Neutrophil (primary cell): ENCODE data around the gene NRXN3.

Experiments used
- H3K27ac ChIP-seq: fragments of 200-600 bp; sonication (generic); 2 replicates; pipeline ENCODE4 v1.5.1; 2016; ENCODE audit warnings: mild to moderate bottlenecking, moderate library complexity
- H3K27me3 ChIP-seq: fragments of 200-600 bp; sonication (generic); 2 replicates; pipeline ENCODE4 v1.6.0; 2016; ENCODE audit warnings: mild to moderate bottlenecking
- H3K36me3 ChIP-seq: fragments of 200-600 bp; sonication (generic); 2 replicates; pipeline ENCODE4 v1.5.1; 2017
- H3K4me1 ChIP-seq, 2 experiments: fragments of 200-600 bp in 1 of 2; sonication (generic) in 1 of 2; 1 replicate in 1 of 2; 2 replicates in 1 of 2; pipeline versions ENCODE4 v1.5.1 to v1.6.1; 2013 to 2016; ENCODE audit warnings: low read depth in 1 of 2, low read length in 1 of 2, mild to moderate bottlenecking in 1 of 2, moderate library complexity in 1 of 2; ENCODE audit not compliant: control insufficient read depth in 1 of 2, insufficient read depth in 1 of 2
- H3K4me3 ChIP-seq, 2 experiments: fragments of 200-600 bp in 1 of 2; sonication (generic) in 1 of 2; 1 replicate in 1 of 2; 2 replicates in 1 of 2; pipeline ENCODE4 v1.5.1; 2013 to 2016; ENCODE audit warnings: low read depth in 1 of 2, low read length in 1 of 2, mild to moderate bottlenecking in 1 of 2, moderate library complexity in 1 of 2
- H3K9me3 ChIP-seq: fragments of 200-600 bp; sonication (generic); 2 replicates; pipeline ENCODE4 v1.5.1; 2016
- CTCF ChIP-seq: fragments of 200-600 bp; sonication (generic); IDR thresholded peaks from 2 replicates; pipeline ENCODE4 v1.5.1; 2016; ENCODE audit warnings: antibody characterized with exemption

The NRXN3 gene

GRCh38 chr14:78754059-78754458, 583.9 kb downstream of the NRXN3 start:
- Histone ChIP-seq H3K9me3 (no peaks in the 10 kb centered on the region), H3K4me1 (no peaks in the 10 kb centered on the region), H3K4me3 (no peak overlapping the region), H3K27ac (no peak overlapping the region), H3K27me3 (no peaks in the 10 kb centered on the region), H3K36me3 (no peaks in the 10 kb centered on the region)
- TF ChIP-seq CTCF = no peak

- no peaks in the 10 kb centered on the region for H3K36me3 ChIP-seq
- no peak for TF ChIP-seq CTCF
- H3K4me3 ChIP-seq = no peak overlapping the region
- H3K4me1 ChIP-seq = no peaks in the 10 kb centered on the region
- no peak overlapping the region for H3K27ac ChIP-seq
- no peaks in the 10 kb centered on the region for H3K9me3 ChIP-seq
- no peaks in the 10 kb centered on the region for H3K27me3 ChIP-seq
These were observed 588.2 kb downstream of the NRXN3 start for GRCh38 chr14:78758333-78758732.

GRCh38 chr14:78762331-78762730, 592.2 kb downstream of the NRXN3 start:
- Histone ChIP-seq H3K36me3 (no peaks in the 10 kb centered on the region), H3K27ac (no peak overlapping the region), H3K9me3 (no peaks in the 10 kb centered on the region), H3K27me3 (no peaks in the 10 kb centered on the region), H3K4me1 (no peaks in the 10 kb centered on the region), H3K4me3 (no peak overlapping the region)
- no peak for TF ChIP-seq CTCF

- Histone ChIP-seq H3K27ac (no peak overlapping the region), H3K9me3 (no peaks in the 10 kb centered on the region), H3K27me3 (no peaks in the 10 kb centered on the region)
These were observed 593.6 kb downstream of the NRXN3 start for GRCh38 chr14:78763746-78764145.

DNA sequence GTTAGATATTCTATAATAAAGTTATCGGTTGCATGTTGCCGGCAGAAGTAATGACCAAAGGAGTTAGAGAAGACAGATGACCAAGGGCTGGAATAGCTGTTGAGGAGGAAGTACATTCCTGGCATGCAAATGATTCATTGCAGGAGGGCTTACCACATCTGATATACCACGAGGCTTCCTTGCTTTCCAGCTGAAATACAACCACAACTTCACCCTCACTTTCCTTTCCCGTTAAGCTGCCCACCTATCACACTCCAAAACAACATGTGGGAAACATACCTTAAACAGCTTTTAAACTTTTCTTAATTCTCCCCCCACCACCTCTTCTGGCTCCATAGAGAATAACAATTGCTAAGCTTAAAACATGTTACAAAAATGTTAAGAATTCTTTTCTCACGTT, 594.1 kb downstream of the NRXN3 start:
- H3K36me3 ChIP-seq = no peaks in the 10 kb centered on the region
- no peak overlapping the region for H3K27ac ChIP-seq
- no peaks in the 10 kb centered on the region for H3K9me3 ChIP-seq
- no peaks in the 10 kb centered on the region for H3K27me3 ChIP-seq
- H3K4me1 ChIP-seq = no peaks in the 10 kb centered on the region
- H3K4me3 ChIP-seq = no peak overlapping the region
- no peak for TF ChIP-seq CTCF

More at GRCh38 chr14:78763746-78764145, 593.6 kb downstream of the NRXN3 start:
- Histone ChIP-seq H3K4me1 (no peaks in the 10 kb centered on the region), H3K4me3 (no peak overlapping the region), H3K36me3 (no peaks in the 10 kb centered on the region)
- no peak for TF ChIP-seq CTCF

DNA sequence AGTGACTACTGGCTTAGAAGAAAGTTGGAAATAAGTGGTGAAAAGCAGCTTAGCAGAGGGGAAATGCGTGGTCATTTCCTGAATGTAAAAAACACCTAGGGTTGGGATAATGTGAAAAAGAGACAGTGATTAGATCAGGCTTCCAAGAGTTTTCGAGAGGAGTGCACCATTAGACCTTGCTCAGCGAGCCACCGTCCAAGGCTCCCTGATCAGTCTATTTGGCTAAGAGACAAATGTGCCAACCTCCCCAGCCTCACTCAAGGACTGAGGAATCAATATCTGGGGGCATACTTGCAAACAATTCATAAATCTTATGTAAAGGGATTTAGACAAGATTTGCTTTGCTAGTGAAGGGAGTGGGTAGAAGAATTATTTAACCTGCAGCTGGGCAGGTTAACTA, 594.5 kb downstream of the NRXN3 start:
- Histone ChIP-seq H3K36me3 (no peaks in the 10 kb centered on the region), H3K27ac (no peak overlapping the region), H3K4me1 (no peaks in the 10 kb centered on the region), H3K9me3 (no peaks in the 10 kb centered on the region), H3K4me3 (no peak overlapping the region), H3K27me3 (no peaks in the 10 kb centered on the region)
- TF ChIP-seq CTCF = no peak
